Transverse colon (tissue), 4 donors: ENCODE results near the gene NSD2.

ENCODE experiments used
- CTCF ChIP-seq, 5 experiments: fragments of 200-600 bp in 3 of 5; fragments of 450-650 bp in 2 of 5; sonication (generic) in 3 of 5; IDR thresholded peaks; 1 replicate in 2 of 5; 2 replicates in 3 of 5; pipeline ENCODE4 v1.5.1; 2016 to 2017; ENCODE audit warnings: antibody characterized with exemption in 5 of 5, inconsistent platforms in 3 of 5, mild to moderate bottlenecking in 2 of 5, moderate library complexity in 1 of 5
- EP300 ChIP-seq: sonication (generic); formaldehyde crosslinking; IDR thresholded peaks from one replicate; pipeline ENCODE4 v1.6.1; 2017; ENCODE audit warnings: antibody characterized with exemption, low read depth
- POLR2AphosphoS5 ChIP-seq, 3 donors: sonication (generic); formaldehyde crosslinking; IDR thresholded peaks; one replicate each; pipeline ENCODE4 v1.6.1; 2016; ENCODE audit warnings: antibody characterized with exemption in 3 of 3

DNA sequence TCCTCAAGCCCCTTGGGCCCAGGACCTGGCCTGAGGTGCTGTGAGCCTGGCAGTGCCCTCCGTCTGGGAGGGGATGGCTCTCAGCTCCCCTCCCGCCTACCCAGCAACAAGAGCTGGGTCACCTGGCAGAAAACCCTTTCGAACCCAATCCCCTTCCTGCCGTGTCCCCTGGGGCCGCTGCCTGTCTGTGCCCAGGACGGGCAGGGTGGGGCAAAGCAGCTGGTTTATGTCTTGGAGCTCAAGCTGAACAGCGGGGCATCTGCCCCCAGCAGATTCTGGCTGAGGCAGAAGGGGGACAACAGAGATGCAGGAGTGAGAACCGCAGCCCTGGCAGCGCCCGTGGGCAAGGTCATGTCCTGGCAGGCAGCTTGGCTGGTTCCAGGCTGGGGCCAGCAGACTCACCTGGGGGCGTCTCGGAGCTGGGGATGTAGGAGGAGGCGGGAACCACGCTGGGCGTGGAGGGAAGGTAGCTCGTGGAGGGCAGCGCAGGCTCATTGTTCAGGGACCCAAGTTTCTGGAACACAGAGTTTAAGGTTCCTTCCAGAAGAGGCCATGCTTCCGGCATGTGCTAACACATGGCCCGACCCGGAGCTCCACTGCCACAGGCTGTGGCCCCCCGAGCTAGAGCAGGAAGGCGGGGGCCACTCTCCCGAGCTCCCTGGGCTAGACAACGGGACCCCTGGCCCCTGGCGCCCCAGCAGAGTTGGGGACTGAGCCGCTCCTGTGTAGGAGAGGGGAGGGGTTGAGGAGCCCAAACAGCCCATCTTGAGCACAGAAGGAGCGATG, 113.4 kb downstream of the NSD2 start:
- TF ChIP-seq CTCF (IDR thresholded peaks at IDR 0.05) (no peak), POLR2AphosphoS5 (IDR thresholded peaks at IDR 0.05) (no peak), EP300 (no peak)
